IPS DF 6.9 (cell line): ENCODE results near the gene LRP1B.

Source experiments
- DNase-seq: peaks from one replicate; pipeline ENCODE4 v3.0.0-alpha.2; 2013; ENCODE audit warnings: low read depth, low spot score
- H3K27ac ChIP-seq: one replicate; pipeline ENCODE4 v1.5.1; 2013; ENCODE audit warnings: low read length, control low read depth
- H3K27me3 ChIP-seq: 2 replicates; pipeline ENCODE4 v1.6.1; 2013; ENCODE audit warnings: mild to moderate bottlenecking, low read length; ENCODE audit not compliant: control insufficient read depth, insufficient read depth
- H3K36me3 ChIP-seq: 2 replicates; pipeline ENCODE4 v1.6.1; 2013; ENCODE audit warnings: low read length; ENCODE audit not compliant: control insufficient read depth, insufficient read depth
- H3K4me1 ChIP-seq: 2 replicates; pipeline ENCODE4 v1.6.1; 2013; ENCODE audit warnings: low read length; ENCODE audit not compliant: control insufficient read depth, insufficient read depth
- H3K4me3 ChIP-seq: 2 replicates; pipeline ENCODE4 v1.5.1; 2013; ENCODE audit warnings: mild to moderate bottlenecking, low read length
- H3K9me3 ChIP-seq: 2 replicates; pipeline ENCODE4 v1.6.1; 2013; ENCODE audit warnings: low read length, inconsistent platforms; ENCODE audit not compliant: control insufficient read depth, insufficient read depth
- WGBS: extraction: QIAGEN DNeasy Blood & Tissue Kit; methylation state at CpG from one replicate; pipeline ENCODE4 v1.1.7; 2013; ENCODE audit warnings: mixed read lengths, missing lambda C conversion rate; ENCODE audit not compliant: insufficient read length, insufficient coverage; 5-methylcytosine and 5-hydroxymethylcytosine counted together

LRP1B gene

GRCh38 chr2:140687825-140688224 lies 1443.0 kb downstream of the LRP1B start:
- Histone ChIP-seq H3K9me3 (no peaks in the 10 kb centered on the region), H3K36me3 (no peaks in the 10 kb centered on the region), H3K4me3 (no peak overlapping the region), H3K27ac (no peak overlapping the region), H3K4me1 (no peaks in the 10 kb centered on the region), H3K27me3 (no peaks in the 10 kb centered on the region)
- DNase-seq = no peak

GRCh38 chr2:140683658-140684057 lies 1447.2 kb downstream of the LRP1B start:
- H3K27ac ChIP-seq = no peak overlapping the region
- WGBS = no CpG with 5 or more reads among the region's 18 CpGs
- no peaks in the 10 kb centered on the region for H3K9me3 ChIP-seq
- no peaks in the 10 kb centered on the region for H3K36me3 ChIP-seq
- H3K4me3 ChIP-seq = no peak overlapping the region
- no peak for DNase-seq
- no peaks in the 10 kb centered on the region for H3K4me1 ChIP-seq
- H3K27me3 ChIP-seq = no peaks in the 10 kb centered on the region

- WGBS = no CpG with 5 or more reads among the region's 1 CpG
- no peaks in the 10 kb centered on the region for H3K4me1 ChIP-seq
- no peak overlapping the region for H3K4me3 ChIP-seq
- H3K9me3 ChIP-seq = no peaks in the 10 kb centered on the region
- H3K27me3 ChIP-seq = no peaks in the 10 kb centered on the region
- no peak overlapping the region for H3K27ac ChIP-seq
- DNase-seq = no peak
- no peaks in the 10 kb centered on the region for H3K36me3 ChIP-seq
Measured at GRCh38 chr2:140680862-140681261, 1450.0 kb downstream of the LRP1B start.

- no peaks in the 10 kb centered on the region for H3K36me3 ChIP-seq
- no CpG with 5 or more reads among the region's 4 CpGs for WGBS
- no peak for DNase-seq
- H3K27me3 ChIP-seq = no peaks in the 10 kb centered on the region
- H3K4me1 ChIP-seq = no peaks in the 10 kb centered on the region
- H3K27ac ChIP-seq = no peak overlapping the region
- no peak overlapping the region for H3K4me3 ChIP-seq
- H3K9me3 ChIP-seq = no peaks in the 10 kb centered on the region
Measured at GRCh38 chr2:140679752-140680151, 1451.1 kb downstream of the LRP1B start.

- Histone ChIP-seq H3K9me3 (no peaks in the 10 kb centered on the region), H3K36me3 (no peaks in the 10 kb centered on the region), H3K27ac (no peak overlapping the region), H3K27me3 (no peaks in the 10 kb centered on the region), H3K4me1 (no peaks in the 10 kb centered on the region), H3K4me3 (no peak overlapping the region)
- no peak for DNase-seq
- WGBS = no CpG with 5 or more reads among the region's 3 CpGs
Measured at GRCh38 chr2:140669911-140670310, 1460.9 kb downstream of the LRP1B start.

GRCh38 chr2:140667203-140667602 lies 1463.6 kb downstream of the LRP1B start:
- no peaks in the 10 kb centered on the region for H3K4me1 ChIP-seq
- no peak overlapping the region for H3K27ac ChIP-seq
- DNase-seq = no peak
- WGBS = no CpG with 5 or more reads among the region's 2 CpGs
- no peaks in the 10 kb centered on the region for H3K27me3 ChIP-seq
- H3K36me3 ChIP-seq = no peaks in the 10 kb centered on the region
- no peak overlapping the region for H3K4me3 ChIP-seq
- no peaks in the 10 kb centered on the region for H3K9me3 ChIP-seq

GRCh38 chr2:140662504-140662903 lies 1468.3 kb downstream of the LRP1B start:
- Histone ChIP-seq H3K27ac (no peak overlapping the region), H3K4me1 (no peaks in the 10 kb centered on the region), H3K36me3 (no peaks in the 10 kb centered on the region), H3K27me3 (no peaks in the 10 kb centered on the region), H3K4me3 (no peak overlapping the region), H3K9me3 (no peaks in the 10 kb centered on the region)
- no CpG with 5 or more reads among the region's 1 CpG for WGBS
- DNase-seq = no peak

GRCh38 chr2:140658760-140659692 lies 1471.8 kb downstream of the LRP1B start:
- H3K4me3 ChIP-seq = no peak overlapping the region
- H3K36me3 ChIP-seq = no peaks in the 10 kb centered on the region
- H3K27ac ChIP-seq = no peak overlapping the region
- H3K9me3 ChIP-seq = no peaks in the 10 kb centered on the region
- no CpG with 5 or more reads among the region's 2 CpGs for WGBS
- DNase-seq = no peak
- H3K4me1 ChIP-seq = no peaks in the 10 kb centered on the region
- no peaks in the 10 kb centered on the region for H3K27me3 ChIP-seq

- DNase-seq = no peak
- WGBS = no CpG with 5 or more reads among the region's 2 CpGs
- Histone ChIP-seq H3K4me1 (no peaks in the 10 kb centered on the region), H3K36me3 (no peaks in the 10 kb centered on the region), H3K4me3 (no peak overlapping the region), H3K9me3 (no peaks in the 10 kb centered on the region), H3K27me3 (no peaks in the 10 kb centered on the region), H3K27ac (no peak overlapping the region)
Measured at GRCh38 chr2:140657657-140658056, 1473.2 kb downstream of the LRP1B start.

- H3K9me3 ChIP-seq = no peaks in the 10 kb centered on the region
- WGBS = no CpG with 5 or more reads among the region's 3 CpGs
- H3K4me3 ChIP-seq = no peak overlapping the region
- H3K36me3 ChIP-seq = no peaks in the 10 kb centered on the region
- no peaks in the 10 kb centered on the region for H3K27me3 ChIP-seq
- no peak for DNase-seq
- H3K27ac ChIP-seq = no peak overlapping the region
- no peaks in the 10 kb centered on the region for H3K4me1 ChIP-seq
Measured at GRCh38 chr2:140654565-140654964, 1476.3 kb downstream of the LRP1B start.

GRCh38 chr2:140650825-140651224 lies 1480.0 kb downstream of the LRP1B start:
- Histone ChIP-seq H3K27me3 (no peaks in the 10 kb centered on the region), H3K9me3 (no peaks in the 10 kb centered on the region), H3K27ac (no peak overlapping the region), H3K4me1 (no peaks in the 10 kb centered on the region), H3K36me3 (no peaks in the 10 kb centered on the region), H3K4me3 (no peak overlapping the region)
- WGBS = no CpG with 5 or more reads among the region's 3 CpGs
- no peak for DNase-seq
